IMR-90 (cell line): Measurements from ENCODE around the gene NEGR1. TPM values are rescaled to one million over a fixed set of nuclear protein-coding genes. Genes with fewer than 3 reads are reported as not detected.

Source experiments
- ATAC-seq: fragments of 200-7000 bp; cut with Tn5 transposase; 2 replicates; pipeline ENCODE4 v1.9.1; 2020; ENCODE audit warnings: low read depth, mild to moderate bottlenecking, moderate library complexity
- BruUV-seq: library from RNA; stranded (reverse); fragments of 400-500 nt; replicated peaks from 2 replicates; lab custom pipeline; 2021; lab: Mats Ljungman, UMichigan
- CTCF ChIA-PET: fragments of 300-600 bp; formaldehyde crosslinking; extraction: SDS; loops from one replicate; lab custom pipeline; 2021; ENCODE audit warnings: antibody characterized with exemption; lab: Yijun Ruan, JAX
- POLR2A ChIA-PET: fragments of 300-600 bp; sonication (Branson Sonifier 250); formaldehyde crosslinking; loops from one replicate; lab custom pipeline; 2022; ENCODE audit warnings: antibody characterized with exemption; ENCODE audit not compliant: unreplicated experiment; lab: Charles Lee
- DNase-seq: peaks from one replicate; pipeline ENCODE4 v3.0.0; 2013
- H2AFZ ChIP-seq: replicated peaks from 2 replicates; pipeline ENCODE3; 2013; ENCODE audit warnings: low read length, mild to moderate bottlenecking; ENCODE audit not compliant: poor library complexity
- H2AK5ac ChIP-seq: 2 replicates; pipeline ENCODE4 v1.6.1; 2013; ENCODE audit warnings: low read depth, low read length, inconsistent platforms
- H2AK9ac ChIP-seq: replicated peaks from 2 replicates; pipeline ENCODE3; 2013; ENCODE audit warnings: mild to moderate bottlenecking, low read depth, low read length, moderate library complexity; ENCODE audit not compliant: poor library complexity
- H2BK120ac ChIP-seq: 2 replicates; pipeline ENCODE4 v1.6.1; 2013; ENCODE audit warnings: low read depth, low read length, inconsistent platforms
- H2BK15ac ChIP-seq: 3 replicates; pipeline ENCODE4 v1.6.1; 2013; ENCODE audit warnings: low read depth, low read length, inconsistent platforms
- H2BK20ac ChIP-seq: 2 replicates; pipeline ENCODE4 v1.6.1; 2013; ENCODE audit warnings: low read depth, mild to moderate bottlenecking, inconsistent platforms, low read length, moderate library complexity
- H2BK5ac ChIP-seq: 2 replicates; pipeline ENCODE4 v1.6.1; 2013; ENCODE audit warnings: mild to moderate bottlenecking, low read depth, low read length, inconsistent platforms; ENCODE audit not compliant: poor library complexity, severe bottlenecking
- H3K14ac ChIP-seq: replicated peaks from 2 replicates; pipeline ENCODE4 v1.6.1; 2013; ENCODE audit warnings: low read depth, low read length, inconsistent platforms
- H3K18ac ChIP-seq: 2 replicates; pipeline ENCODE4 v1.6.1; 2013; ENCODE audit warnings: low read depth, low read length, control low read depth
- H3K23ac ChIP-seq: 2 replicates; pipeline ENCODE4 v1.6.1; 2013; ENCODE audit warnings: low read depth, low read length, inconsistent platforms
- H3K27ac ChIP-seq: 2 replicates; pipeline ENCODE4 v1.5.1; 2013; ENCODE audit warnings: mild to moderate bottlenecking, control low read depth, low read length; ENCODE audit not compliant: insufficient read depth
- H3K27me3 ChIP-seq: 2 replicates; pipeline ENCODE4 v1.6.1; 2013; ENCODE audit warnings: low read length; ENCODE audit not compliant: control insufficient read depth, insufficient read depth
- H3K36me3 ChIP-seq: 2 replicates; pipeline ENCODE4 v1.6.1; 2013; ENCODE audit warnings: low read length, mixed read lengths; ENCODE audit not compliant: control insufficient read depth, insufficient read depth
- H3K4ac ChIP-seq: 2 replicates; pipeline ENCODE4 v1.6.1; 2013; ENCODE audit warnings: low read depth, low read length, inconsistent platforms
- H3K4me1 ChIP-seq: 2 replicates; pipeline ENCODE4 v1.6.1; 2013; ENCODE audit warnings: low read length, mixed read lengths; ENCODE audit not compliant: control insufficient read depth, insufficient read depth
- H3K4me2 ChIP-seq: 2 replicates; pipeline ENCODE4 v1.6.1; 2013; ENCODE audit warnings: low read depth, mild to moderate bottlenecking, control low read depth, low read length, moderate library complexity
- H3K4me3 ChIP-seq: 2 replicates; pipeline ENCODE4 v1.5.1; 2013; ENCODE audit warnings: low read depth, mild to moderate bottlenecking, control low read depth, low read length, moderate library complexity; ENCODE audit not compliant: insufficient read depth
- H3K56ac ChIP-seq: 2 replicates; pipeline ENCODE4 v1.6.1; 2013; ENCODE audit warnings: low read length, inconsistent platforms; ENCODE audit not compliant: insufficient read depth; ENCODE audit errors: extremely low read depth
- H3K79me1 ChIP-seq, 2 experiments: 2 replicates each; pipeline ENCODE4 v1.6.1; 2013; ENCODE audit warnings: low read length in 2 of 2, inconsistent platforms in 1 of 2, low read depth in 1 of 2
- H3K9ac ChIP-seq: 2 replicates; pipeline ENCODE4 v1.6.1; 2013; ENCODE audit warnings: low read depth, low read length, control low read depth
- H3K9me1 ChIP-seq: 2 replicates; pipeline ENCODE4 v1.6.1; 2013; ENCODE audit warnings: low read length, inconsistent platforms; ENCODE audit not compliant: insufficient read depth
- H3K9me3 ChIP-seq: 2 replicates; pipeline ENCODE4 v1.6.1; 2013; ENCODE audit warnings: low read length; ENCODE audit not compliant: control insufficient read depth, insufficient read depth
- H4K20me1 ChIP-seq: 2 replicates; pipeline ENCODE4 v1.6.1; 2013; ENCODE audit warnings: low read length, inconsistent platforms; ENCODE audit not compliant: insufficient read depth
- H4K5ac ChIP-seq: 2 replicates; pipeline ENCODE4 v1.6.1; 2013; ENCODE audit warnings: mild to moderate bottlenecking, low read depth, low read length, control low read depth
- H4K8ac ChIP-seq, 2 experiments: 2 replicates each; pipeline ENCODE4 v1.6.1; 2013; ENCODE audit warnings: low read depth in 2 of 2, low read length in 2 of 2, control low read depth in 1 of 2, inconsistent platforms in 1 of 2
- H4K91ac ChIP-seq: 2 replicates; pipeline ENCODE4 v1.6.1; 2013; ENCODE audit warnings: low read depth, low read length, inconsistent platforms; ENCODE audit not compliant: insufficient read depth
- BHLHE40 ChIP-seq: fragments of 150-350 bp; IDR thresholded peaks from 2 replicates; pipeline ENCODE4 v1.6.1; 2016; ENCODE audit warnings: mild to moderate bottlenecking, low read depth, low read length
- CEBPB ChIP-seq: IDR thresholded peaks from 2 replicates; pipeline ENCODE4 v1.6.1; 2012; ENCODE audit warnings: low read depth, low read length, improper control_type of control experiment
- CHD1 ChIP-seq: IDR thresholded peaks from 2 replicates; pipeline ENCODE4 v1.6.1; 2012; ENCODE audit warnings: low read depth, low read length, improper control_type of control experiment
- CTCF ChIP-seq: conservative IDR thresholded peaks from 2 replicates; pipeline ENCODE4 v1.5.1; 2012; ENCODE audit warnings: mild to moderate bottlenecking, low read depth, low read length, improper control_type of control experiment
- ELK1 ChIP-seq: fragments of 150-350 bp; IDR thresholded peaks from 2 replicates; pipeline ENCODE4 v1.6.1; 2016; ENCODE audit warnings: low read depth, mild to moderate bottlenecking, low read length, moderate library complexity, borderline replicate concordance
- FOS ChIP-seq: fragments of 150-350 bp; IDR thresholded peaks from 2 replicates; pipeline ENCODE4 v1.6.1; 2016; ENCODE audit warnings: low read depth, low read length
- MAFK ChIP-seq: IDR thresholded peaks from 2 replicates; pipeline ENCODE4 v1.6.1; 2012; ENCODE audit warnings: low read depth, low read length, improper control_type of control experiment
- MAZ ChIP-seq: IDR thresholded peaks from 2 replicates; pipeline ENCODE4 v1.6.1; 2012; ENCODE audit warnings: low read depth, mild to moderate bottlenecking, low read length, improper control_type of control experiment, moderate library complexity, borderline replicate concordance
- MXI1 ChIP-seq: IDR thresholded peaks from 2 replicates; pipeline ENCODE4 v1.6.1; 2012; ENCODE audit warnings: low read depth, mild to moderate bottlenecking, low read length, moderate library complexity, borderline replicate concordance
- NFE2L2 ChIP-seq: fragments of 150-350 bp; IDR thresholded peaks from 2 replicates; pipeline ENCODE4 v1.6.1; 2016; ENCODE audit warnings: low read depth, mild to moderate bottlenecking, low read length
- POLR2A ChIP-seq: IDR thresholded peaks from 2 replicates; pipeline ENCODE4 v1.6.1; 2012; ENCODE audit warnings: mild to moderate bottlenecking, low read depth, low read length
- RAD21 ChIP-seq: IDR thresholded peaks from 2 replicates; pipeline ENCODE4 v1.6.1; 2012; ENCODE audit warnings: low read length, improper control_type of control experiment
- RCOR1 ChIP-seq: IDR thresholded peaks from 2 replicates; pipeline ENCODE4 v1.6.1; 2012; ENCODE audit warnings: mild to moderate bottlenecking, low read length, improper control_type of control experiment; ENCODE audit not compliant: insufficient replicate concordance
- RFX5 ChIP-seq: IDR thresholded peaks from 2 replicates; pipeline ENCODE4 v1.8.0; 2012; ENCODE audit warnings: low read depth, mild to moderate bottlenecking, low read length, moderate library complexity
- SMC3 ChIP-seq: fragments of 150-350 bp; IDR thresholded peaks from 2 replicates; pipeline ENCODE4 v1.6.1; 2016; ENCODE audit warnings: low read depth, mild to moderate bottlenecking, antibody characterized with exemption, low read length, moderate library complexity
- USF2 ChIP-seq: fragments of 150-350 bp; IDR thresholded peaks from 2 replicates; pipeline ENCODE4 v1.6.1; 2017; ENCODE audit warnings: mild to moderate bottlenecking, antibody characterized with exemption, low read length, low read depth
- WGBS, 2 experiments: methylation state at CpG; one replicate each; pipeline versions ENCODE4 v1.1.5 to v1.1.7; 2013; ENCODE audit warnings: missing lambda C conversion rate in 2 of 2; ENCODE audit not compliant: insufficient read length in 1 of 2; ENCODE audit errors: extremely low coverage in 2 of 2; 5-methylcytosine and 5-hydroxymethylcytosine counted together
- dilution Hi-C: fragments of 300-500 bp; cut with HindIII; formaldehyde crosslinking; loops from one replicate; pipeline ENCODE4 v1.14.3; 2018; ENCODE audit warnings: low sequenced_read_pairs; ENCODE audit not compliant: unreplicated experiment
- in situ Hi-C: fragments of 300-500 bp; cut with MboI; formaldehyde crosslinking; loops from 3 replicates; pipeline ENCODE4 v1.14.3; 2019; ENCODE audit warnings: low sequenced_read_pairs, inconsistent platforms, mixed read lengths
- intact Hi-C: fragments of 100-400 bp; cut with micrococcal nuclease; formaldehyde crosslinking; loops from 2 replicates; pipeline ENCODE4 v1.10.0; 2022
- polyA plus RNA-seq, 3 experiments: library from polyadenylated mRNA; depleted of rRNA; stranded (reverse); fragments of >200 nt; gene quantifications; 2 replicates each; pipeline ENCODE4 v1.2.3, GENCODE V29; 2012; ENCODE audit warnings: low replicate concordance in 1 of 3
- total RNA-seq: library from RNA; depleted of rRNA; stranded (reverse); fragments of >200 nt; gene quantifications from 2 replicates; pipeline ENCODE4 v1.2.3, GENCODE V29; 2012

NEGR1 gene
- total and polyA plus RNA-seq, 2 of the 4 experiments (the other 2 are of a cell fraction) = 5.1 to 9.1 TPM

- Histone ChIP-seq H2BK20ac (no peak overlapping the region), H3K9ac (no peak overlapping the region), H3K23ac (no peak overlapping the region), H3K18ac (no peak overlapping the region), H4K91ac (no peak overlapping the region), H3K27ac (no peak overlapping the region), H2BK120ac (no peak overlapping the region), H3K4me2 (no peak overlapping the region), H3K4me1 (no peaks in the 10 kb centered on the region), H2AK9ac (no peak overlapping the region), H4K20me1 (no peaks in the 10 kb centered on the region), H3K4ac (no peak overlapping the region), H3K9me3 (no peaks in the 10 kb centered on the region; the same call in 1 of the 2 replicates), H3K56ac (no peak overlapping the region), H2AK5ac (no peak overlapping the region), H4K5ac (no peak overlapping the region), H3K9me1 (no peaks in the 10 kb centered on the region), H3K36me3 (no peaks in the 10 kb centered on the region), H4K8ac (no peak overlapping the region), H2AFZ (no peak overlapping the region), H3K14ac (no peak overlapping the region), H2BK5ac (no peak overlapping the region), H3K4me3 (no peak overlapping the region), H2BK15ac (no peak overlapping the region), H3K79me1 (no peaks in the 10 kb centered on the region), H3K27me3 (no peaks in the 10 kb centered on the region)
- BruUV-seq = no TSS peak
- dilution Hi-C loops = no loop called here
- POLR2A ChIA-PET = no interaction called here
- CTCF ChIA-PET = no interaction called here
- TF ChIP-seq NFE2L2 = no peak
- no peak for TF ChIP-seq FOS
- no peak for TF ChIP-seq RCOR1
- no peak for TF ChIP-seq POLR2A
- no peak for TF ChIP-seq RFX5
- no peak for TF ChIP-seq RAD21
- TF ChIP-seq MXI1 = no peak
- no peak for TF ChIP-seq CHD1
- TF ChIP-seq CEBPB = no peak
- no peak for TF ChIP-seq MAFK
- TF ChIP-seq SMC3 = no peak
- no peak for TF ChIP-seq MAZ
- no peak for TF ChIP-seq CTCF
- no peak for TF ChIP-seq USF2
- no peak for TF ChIP-seq BHLHE40
- no peak for TF ChIP-seq ELK1
- no peak for ATAC-seq
- in situ Hi-C loops = no loop called here
- no peak for DNase-seq
- intact Hi-C loops = no loop called here
- no CpG with 5 or more reads among the region's 2 CpGs for WGBS, 2 experiments
These were observed 891.8 kb downstream of the NEGR1 start for GRCh38 chr1:71390518-71390917.
